GM12873 (cell line): Measurements from ENCODE around the gene B3GNT7.

Experiments
- CTCF ChIP-seq: IDR thresholded peaks from 2 replicates; pipeline ENCODE4 v1.5.1; 2012; ENCODE audit warnings: low read depth, mild to moderate bottlenecking, moderate library complexity, low read length, control low read depth; ENCODE audit not compliant: insufficient read depth; ENCODE audit errors: missing control alignments

B3GNT7 gene

GRCh38 chr2:231449503-231450054, 54.1 kb downstream of the B3GNT7 start:
- TF ChIP-seq CTCF, result no peak

GRCh38 chr2:231450548-231450989, 55.1 kb downstream of the B3GNT7 start:
- TF ChIP-seq CTCF, result no peak
